H9 (cell line): ENCODE measurements around the gene PRRT1B. TPM values are rescaled to one million over a fixed set of nuclear protein-coding genes. Genes with fewer than 3 reads are reported as not detected.

ENCODE experiments used
- DNase-seq: peaks from one replicate; pipeline ENCODE4 v3.0.0-alpha.2; 2017
- H2AFZ ChIP-seq: one replicate; pipeline ENCODE4 v1.6.1; 2013; ENCODE audit warnings: mild to moderate bottlenecking, low read length, control low read depth, moderate library complexity
- H2AK5ac ChIP-seq: 2 replicates; pipeline ENCODE4 v1.6.1; 2013; ENCODE audit warnings: low read length, control low read depth, mixed read lengths; ENCODE audit not compliant: insufficient read length
- H2BK120ac ChIP-seq: one replicate; pipeline ENCODE4 v1.6.1; 2013; ENCODE audit warnings: low read depth, mild to moderate bottlenecking, low read length, control low read depth, inconsistent platforms; ENCODE audit not compliant: poor library complexity, severe bottlenecking
- H2BK12ac ChIP-seq: 2 replicates; pipeline ENCODE4 v1.6.1; 2013; ENCODE audit warnings: low read length, control low read depth, mixed read lengths, low read depth; ENCODE audit not compliant: insufficient read length
- H2BK15ac ChIP-seq: 2 replicates; pipeline ENCODE4 v1.6.1; 2013; ENCODE audit warnings: low read depth, low read length, control low read depth
- H2BK20ac ChIP-seq: one replicate; pipeline ENCODE4 v1.6.1; 2013; ENCODE audit warnings: low read depth, mild to moderate bottlenecking, low read length, control low read depth, inconsistent platforms; ENCODE audit not compliant: poor library complexity, severe bottlenecking
- H2BK5ac ChIP-seq: 2 replicates; pipeline ENCODE4 v1.6.1; 2013; ENCODE audit warnings: low read length, control low read depth, mixed read lengths; ENCODE audit not compliant: insufficient read length
- H3K14ac ChIP-seq: 2 replicates; pipeline ENCODE4 v1.6.1; 2013; ENCODE audit warnings: low read length, control low read depth; ENCODE audit not compliant: insufficient read depth
- H3K18ac ChIP-seq: 2 replicates; pipeline ENCODE4 v1.6.1; 2013; ENCODE audit warnings: low read depth, mild to moderate bottlenecking, mixed read lengths, low read length, control low read depth; ENCODE audit not compliant: insufficient read length
- H3K23ac ChIP-seq: 2 replicates; pipeline ENCODE4 v1.6.1; 2013; ENCODE audit warnings: low read length, control low read depth, mixed read lengths, low read depth; ENCODE audit not compliant: insufficient read length
- H3K23me2 ChIP-seq: 2 replicates; pipeline ENCODE4 v1.6.1; 2013; ENCODE audit warnings: low read depth, mild to moderate bottlenecking, mixed read lengths, low read length, control low read depth; ENCODE audit not compliant: insufficient read length, poor library complexity, severe bottlenecking
- H3K27ac ChIP-seq: 2 replicates; pipeline ENCODE4 v1.5.1; 2013; ENCODE audit warnings: low read length, control low read depth, mixed read lengths, low read depth; ENCODE audit not compliant: insufficient read length
- H3K27me3 ChIP-seq: 2 replicates; pipeline ENCODE4 v1.6.1; 2013; ENCODE audit warnings: low read length, control low read depth, inconsistent platforms; ENCODE audit not compliant: insufficient read depth
- H3K4ac ChIP-seq: 2 replicates; pipeline ENCODE4 v1.6.1; 2013; ENCODE audit warnings: low read depth, mild to moderate bottlenecking, control low read depth, inconsistent platforms, low read length, moderate library complexity
- H3K4me1 ChIP-seq: 2 replicates; pipeline ENCODE4 v1.6.1; 2013; ENCODE audit warnings: low read length, control low read depth, inconsistent platforms; ENCODE audit not compliant: insufficient read depth
- H3K4me2 ChIP-seq: 2 replicates; pipeline ENCODE4 v1.6.1; 2013; ENCODE audit warnings: low read length, control low read depth, mixed read lengths; ENCODE audit not compliant: insufficient read length, insufficient read depth
- H3K56ac ChIP-seq: 2 replicates; pipeline ENCODE4 v1.6.1; 2013; ENCODE audit warnings: low read depth, mild to moderate bottlenecking, mixed read lengths, low read length, control low read depth; ENCODE audit not compliant: insufficient read length
- H3K79me1 ChIP-seq: 2 replicates; pipeline ENCODE4 v1.6.1; 2013; ENCODE audit warnings: low read depth, mild to moderate bottlenecking, moderate library complexity, low read length, control low read depth, inconsistent platforms; ENCODE audit not compliant: insufficient read depth, poor library complexity, severe bottlenecking
- H3K79me2 ChIP-seq: 2 replicates; pipeline ENCODE4 v1.6.1; 2013; ENCODE audit warnings: low read length, control low read depth, inconsistent platforms; ENCODE audit not compliant: insufficient read depth
- H3K9ac ChIP-seq: 2 replicates; pipeline ENCODE4 v1.6.1; 2013; ENCODE audit warnings: low read length, control low read depth, mixed read lengths; ENCODE audit not compliant: insufficient read length; ENCODE audit errors: extremely low read depth
- H3K9me3 ChIP-seq: one replicate; pipeline ENCODE4 v1.6.1; 2013; ENCODE audit warnings: low read depth, low read length, inconsistent platforms; ENCODE audit not compliant: control insufficient read depth
- H3T11ph ChIP-seq: one replicate; pipeline ENCODE4 v1.6.1; 2013; ENCODE audit warnings: mild to moderate bottlenecking, low read length, control low read depth, inconsistent platforms
- H4K20me1 ChIP-seq: one replicate; pipeline ENCODE4 v1.6.1; 2013; ENCODE audit not compliant: control insufficient read depth, insufficient read length, insufficient read depth
- H4K5ac ChIP-seq: 2 replicates; pipeline ENCODE4 v1.6.1; 2013; ENCODE audit warnings: low read depth, mild to moderate bottlenecking, mixed read lengths, low read length, control low read depth; ENCODE audit not compliant: insufficient read length
- H4K8ac ChIP-seq: replicated peaks from 2 replicates; pipeline ENCODE4 v1.6.1; 2013; ENCODE audit warnings: low read length, control low read depth, mixed read lengths, low read depth; ENCODE audit not compliant: insufficient read length
- H4K91ac ChIP-seq: 2 replicates; pipeline ENCODE4 v1.6.1; 2013; ENCODE audit warnings: low read depth, mild to moderate bottlenecking, moderate library complexity, mixed read lengths, low read length, control low read depth; ENCODE audit not compliant: insufficient read length
- H3K27ac Mint-ChIP-seq, 3 experiments: 2 replicates in 2 of 3; 3 replicates in 1 of 3; pipeline ENCODE4 v1.8.0; 2020 to 2021; ENCODE audit warnings: mixed read lengths in 3 of 3, mild to moderate bottlenecking in 1 of 3, moderate library complexity in 1 of 3
- H3K27me3 Mint-ChIP-seq: 2 replicates; pipeline ENCODE4 v1.8.0; 2021; ENCODE audit warnings: low read depth, mild to moderate bottlenecking, moderate library complexity, mixed read lengths
- H3K36me3 Mint-ChIP-seq, 3 experiments: 2 replicates in 2 of 3; 3 replicates in 1 of 3; pipeline ENCODE4 v1.8.0; 2020 to 2021; ENCODE audit warnings: low read depth in 3 of 3, mixed read lengths in 3 of 3; ENCODE audit not compliant: insufficient read depth in 1 of 3
- H3K4me1 Mint-ChIP-seq, 2 experiments: 2 replicates each; pipeline ENCODE4 v1.8.0; 2020; ENCODE audit warnings: mixed read lengths in 2 of 2
- H3K4me3 Mint-ChIP-seq, 2 experiments: 2 replicates in 1 of 2; 3 replicates in 1 of 2; pipeline ENCODE4 v1.8.0; 2020 to 2021; ENCODE audit warnings: mild to moderate bottlenecking in 2 of 2, mixed read lengths in 2 of 2, moderate library complexity in 1 of 2
- H3K9me3 Mint-ChIP-seq, 2 experiments: 2 replicates in 1 of 2; 3 replicates in 1 of 2; pipeline ENCODE4 v1.8.0; 2020; ENCODE audit warnings: mild to moderate bottlenecking in 2 of 2, mixed read lengths in 2 of 2, moderate library complexity in 1 of 2
- WGBS: extraction: QIAGEN DNeasy Blood & Tissue Kit; methylation state at CpG from one replicate; pipeline ENCODE4 v1.1.7; 2013; ENCODE audit warnings: missing lambda C conversion rate, low lambda C conversion rate, mixed read lengths; ENCODE audit not compliant: insufficient read length; ENCODE audit errors: extremely low coverage; 5-methylcytosine and 5-hydroxymethylcytosine counted together
- total RNA-seq: library from RNA; stranded (reverse); gene quantifications from 2 replicates; pipeline ENCODE4 v1.2.1, GENCODE V29; 2021
- TF ChIP-seq, protein P1 (sequence below): fragments of 200-600 bp; sonication (generic); conservative IDR thresholded peaks from 3 replicates; pipeline ENCODE4 v1.8.0; 2021; ENCODE audit warnings: antibody characterized with exemption, mild to moderate bottlenecking

PRRT1B gene
- total RNA-seq, 1 experiment from 2014 or later, result 1.0 TPM

DNA sequence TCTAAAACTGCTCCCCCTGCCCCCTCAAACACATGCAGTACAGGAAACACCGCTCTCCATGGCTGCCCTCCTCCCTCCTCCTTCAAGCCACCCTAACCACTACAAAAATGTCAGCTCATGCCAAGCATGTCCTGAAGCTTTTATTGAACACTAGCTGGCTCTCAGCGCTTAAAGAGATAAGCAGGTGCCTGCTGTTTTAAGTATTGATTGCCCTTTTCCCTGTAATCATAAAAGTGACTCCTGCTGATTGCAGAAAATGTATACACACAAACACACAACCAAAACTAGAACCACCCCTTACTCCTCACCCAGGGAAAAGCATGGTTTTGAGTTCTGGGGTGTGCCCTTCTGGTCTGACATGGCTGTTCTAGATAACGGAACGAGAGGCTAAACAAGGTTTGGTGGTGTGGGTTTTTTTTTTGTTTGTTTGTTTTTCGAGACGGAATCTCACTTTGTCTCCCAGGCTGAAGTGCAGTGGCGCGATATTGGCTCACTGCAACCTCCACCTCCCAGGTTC, 10.5 kb upstream of the PRRT1B start:
- H4K20me1 ChIP-seq, result no peaks in the 10 kb centered on the region
- Mint-ChIP-seq H3K4me3 (no peak overlapping the region), H3K9me3 (peaks cover 15 to 16% of the 10 kb centered on the region in 2 experiments), H3K36me3 (peaks cover 3 to 9% (median 7%) of the 10 kb centered on the region in 3 experiments; a peak in 6 of 7 replicates), H3K27ac (peak overlapping the region in 1 of 3 experiments; percentile 72; a peak in 1 of 7 replicates), H3K4me1 (peaks cover 0 to 11% of the 10 kb centered on the region in 2 experiments; a peak in 2 of 4 replicates), H3K27me3 (peaks cover 6% of the 10 kb centered on the region)
- H3K27me3 ChIP-seq, result no peaks in the 10 kb centered on the region
- H3K4me2 ChIP-seq, result no peak overlapping the region
- no peak overlapping the region for H2BK120ac ChIP-seq
- no peak for DNase-seq
- H4K5ac ChIP-seq, result no peak overlapping the region
- H2BK20ac ChIP-seq, result no peak overlapping the region
- H2BK15ac ChIP-seq, result no peak overlapping the region
- no peak overlapping the region for H3K4ac ChIP-seq
- H2AK5ac ChIP-seq, result no peak overlapping the region
- H3K23ac ChIP-seq, result no peak overlapping the region
- H3K18ac ChIP-seq, result no peak overlapping the region
- peaks cover 6% of the 10 kb centered on the region for H3K23me2 ChIP-seq
- peaks cover 4% of the 10 kb centered on the region for H3K9me3 ChIP-seq
- no peak overlapping the region for H3K27ac ChIP-seq
- H2BK5ac ChIP-seq, result no peak overlapping the region
- no peak overlapping the region for H3K56ac ChIP-seq
- no CpG with 5 or more reads among the region's 8 CpGs for WGBS
- H3K14ac ChIP-seq, result no peak overlapping the region
- no peak overlapping the region for H2AFZ ChIP-seq
- no peak overlapping the region for H3T11ph ChIP-seq
- no peak overlapping the region for H2BK12ac ChIP-seq
- no peaks in the 10 kb centered on the region; the same call in 1 of the 2 replicates for H3K4me1 ChIP-seq
- H4K91ac ChIP-seq, result no peak overlapping the region
- TF ChIP-seq, protein P1, sequence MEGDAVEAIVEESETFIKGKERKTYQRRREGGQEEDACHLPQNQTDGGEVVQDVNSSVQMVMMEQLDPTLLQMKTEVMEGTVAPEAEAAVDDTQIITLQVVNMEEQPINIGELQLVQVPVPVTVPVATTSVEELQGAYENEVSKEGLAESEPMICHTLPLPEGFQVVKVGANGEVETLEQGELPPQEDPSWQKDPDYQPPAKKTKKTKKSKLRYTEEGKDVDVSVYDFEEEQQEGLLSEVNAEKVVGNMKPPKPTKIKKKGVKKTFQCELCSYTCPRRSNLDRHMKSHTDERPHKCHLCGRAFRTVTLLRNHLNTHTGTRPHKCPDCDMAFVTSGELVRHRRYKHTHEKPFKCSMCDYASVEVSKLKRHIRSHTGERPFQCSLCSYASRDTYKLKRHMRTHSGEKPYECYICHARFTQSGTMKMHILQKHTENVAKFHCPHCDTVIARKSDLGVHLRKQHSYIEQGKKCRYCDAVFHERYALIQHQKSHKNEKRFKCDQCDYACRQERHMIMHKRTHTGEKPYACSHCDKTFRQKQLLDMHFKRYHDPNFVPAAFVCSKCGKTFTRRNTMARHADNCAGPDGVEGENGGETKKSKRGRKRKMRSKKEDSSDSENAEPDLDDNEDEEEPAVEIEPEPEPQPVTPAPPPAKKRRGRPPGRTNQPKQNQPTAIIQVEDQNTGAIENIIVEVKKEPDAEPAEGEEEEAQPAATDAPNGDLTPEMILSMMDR, result no peak
- H3K9ac ChIP-seq, result no peak overlapping the region
- no peaks in the 10 kb centered on the region; the same call in 1 of the 2 replicates for H3K79me2 ChIP-seq
- H3K79me1 ChIP-seq, result no peaks in the 10 kb centered on the region
- no peak overlapping the region for H4K8ac ChIP-seq
